ENCODE measurements around the gene KCNQ2.

Gene KCNQ2

DNA sequence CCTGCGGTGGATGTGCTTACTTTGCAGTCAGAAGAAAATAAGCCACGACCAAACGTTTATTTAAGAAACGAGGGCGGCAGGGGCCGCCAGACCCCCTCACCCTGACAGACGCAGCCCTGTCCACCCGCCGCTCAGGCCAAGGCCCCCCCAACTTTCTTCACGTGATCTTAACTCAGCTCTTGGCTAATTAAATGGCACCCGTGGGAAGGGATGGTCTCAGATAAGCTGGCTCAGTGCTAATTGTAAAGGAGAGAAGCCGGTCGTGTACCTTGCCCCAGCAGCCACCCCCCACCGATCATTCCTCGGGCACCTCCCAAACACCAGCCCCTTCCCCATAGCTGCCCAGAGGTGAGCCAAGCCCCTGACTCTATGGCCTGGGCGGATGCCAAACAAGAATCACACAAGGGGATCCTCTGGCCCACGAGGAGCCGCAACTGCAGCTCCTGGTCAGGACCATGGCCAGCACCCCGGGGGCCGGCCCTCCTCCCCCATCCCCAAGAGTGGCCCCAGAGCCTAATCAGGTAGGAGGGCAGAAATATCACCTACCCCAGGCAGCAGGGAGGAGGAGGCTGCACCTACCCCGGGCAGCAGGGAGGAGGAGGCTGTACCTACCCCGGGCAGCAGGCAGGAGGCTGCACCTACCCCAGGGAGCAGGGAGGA lies 11.2 kb downstream of the KCNQ2 start (continued):
- no peak for TF ChIP-seq TSHZ2 (CRISPR knock-in tag; IDR thresholded peaks at IDR 0.05)
- TF ChIP-seq ZNF565 (CRISPR knock-in tag; conservative IDR thresholded peaks at IDR 0.05; ENCODE audit: low read depth), result no peak
- no peak for TF ChIP-seq PPARA (CRISPR knock-in tag; IDR thresholded peaks at IDR 0.05; ENCODE audit: borderline replicate concordance)
- TF ChIP-seq ISL1 (CRISPR knock-in tag; IDR thresholded peaks at IDR 0.05), result no peak
- no peak for TF ChIP-seq ZNF8 (CRISPR knock-in tag; IDR thresholded peaks at IDR 0.05)
- TF ChIP-seq ZNF70 (CRISPR knock-in tag; IDR thresholded peaks at IDR 0.05), result no peak
- no peak for TF ChIP-seq CSDC2 (CRISPR knock-in tag; IDR thresholded peaks at IDR 0.05)

GRCh38 chr20:63459070-63459380 lies 13.4 kb downstream of the KCNQ2 start:
- TF ChIP-seq, protein P1, sequence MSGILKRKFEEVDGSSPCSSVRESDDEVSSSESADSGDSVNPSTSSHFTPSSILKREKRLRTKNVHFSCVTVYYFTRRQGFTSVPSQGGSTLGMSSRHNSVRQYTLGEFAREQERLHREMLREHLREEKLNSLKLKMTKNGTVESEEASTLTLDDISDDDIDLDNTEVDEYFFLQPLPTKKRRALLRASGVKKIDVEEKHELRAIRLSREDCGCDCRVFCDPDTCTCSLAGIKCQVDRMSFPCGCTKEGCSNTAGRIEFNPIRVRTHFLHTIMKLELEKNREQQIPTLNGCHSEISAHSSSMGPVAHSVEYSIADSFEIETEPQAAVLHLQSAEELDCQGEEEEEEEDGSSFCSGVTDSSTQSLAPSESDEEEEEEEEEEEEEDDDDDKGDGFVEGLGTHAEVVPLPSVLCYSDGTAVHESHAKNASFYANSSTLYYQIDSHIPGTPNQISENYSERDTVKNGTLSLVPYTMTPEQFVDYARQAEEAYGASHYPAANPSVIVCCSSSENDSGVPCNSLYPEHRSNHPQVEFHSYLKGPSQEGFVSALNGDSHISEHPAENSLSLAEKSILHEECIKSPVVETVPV (CRISPR knock-in tag; IDR thresholded peaks at IDR 0.05), result no peak
- TF ChIP-seq OSR1 (CRISPR knock-in tag; IDR thresholded peaks at IDR 0.05), result no peak
- TF ChIP-seq, protein P2, sequence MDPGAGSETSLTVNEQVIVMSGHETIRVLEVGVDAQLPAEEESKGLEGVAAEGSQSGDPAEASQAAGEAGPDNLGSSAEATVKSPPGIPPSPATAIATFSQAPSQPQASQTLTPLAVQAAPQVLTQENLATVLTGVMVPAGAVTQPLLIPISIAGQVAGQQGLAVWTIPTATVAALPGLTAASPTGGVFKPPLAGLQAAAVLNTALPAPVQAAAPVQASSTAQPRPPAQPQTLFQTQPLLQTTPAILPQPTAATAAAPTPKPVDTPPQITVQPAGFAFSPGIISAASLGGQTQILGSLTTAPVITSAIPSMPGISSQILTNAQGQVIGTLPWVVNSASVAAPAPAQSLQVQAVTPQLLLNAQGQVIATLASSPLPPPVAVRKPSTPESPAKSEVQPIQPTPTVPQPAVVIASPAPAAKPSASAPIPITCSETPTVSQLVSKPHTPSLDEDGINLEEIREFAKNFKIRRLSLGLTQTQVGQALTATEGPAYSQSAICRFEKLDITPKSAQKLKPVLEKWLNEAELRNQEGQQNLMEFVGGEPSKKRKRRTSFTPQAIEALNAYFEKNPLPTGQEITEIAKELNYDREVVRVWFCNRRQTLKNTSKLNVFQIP (CRISPR knock-in tag; IDR thresholded peaks at IDR 0.05; ENCODE audit: borderline replicate concordance, low read depth), result no peak
- no peak for TF ChIP-seq ZNF565 (CRISPR knock-in tag; conservative IDR thresholded peaks at IDR 0.05; ENCODE audit: low read depth)
- TF ChIP-seq ZFP3 (CRISPR knock-in tag; IDR thresholded peaks at IDR 0.05), result no peak
- TF ChIP-seq CSDC2 (CRISPR knock-in tag; IDR thresholded peaks at IDR 0.05), result no peak
- no peak for TF ChIP-seq ESRRG (CRISPR knock-in tag; IDR thresholded peaks at IDR 0.05)
- TF ChIP-seq TCF4 (CRISPR knock-in tag; IDR thresholded peaks at IDR 0.05; ENCODE audit: borderline replicate concordance), result no peak
- TF ChIP-seq, protein P3, sequence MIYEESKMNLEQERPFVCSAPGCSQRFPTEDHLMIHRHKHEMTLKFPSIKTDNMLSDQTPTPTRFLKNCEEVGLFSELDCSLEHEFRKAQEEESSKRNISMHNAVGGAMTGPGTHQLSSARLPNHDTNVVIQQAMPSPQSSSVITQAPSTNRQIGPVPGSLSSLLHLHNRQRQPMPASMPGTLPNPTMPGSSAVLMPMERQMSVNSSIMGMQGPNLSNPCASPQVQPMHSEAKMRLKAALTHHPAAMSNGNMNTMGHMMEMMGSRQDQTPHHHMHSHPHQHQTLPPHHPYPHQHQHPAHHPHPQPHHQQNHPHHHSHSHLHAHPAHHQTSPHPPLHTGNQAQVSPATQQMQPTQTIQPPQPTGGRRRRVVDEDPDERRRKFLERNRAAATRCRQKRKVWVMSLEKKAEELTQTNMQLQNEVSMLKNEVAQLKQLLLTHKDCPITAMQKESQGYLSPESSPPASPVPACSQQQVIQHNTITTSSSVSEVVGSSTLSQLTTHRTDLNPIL (CRISPR knock-in tag; IDR thresholded peaks at IDR 0.05; ENCODE audit: low read depth), result no peak
- TF ChIP-seq RARB (CRISPR knock-in tag; IDR thresholded peaks at IDR 0.05), result no peak
- TF ChIP-seq PPARA (CRISPR knock-in tag; IDR thresholded peaks at IDR 0.05; ENCODE audit: borderline replicate concordance), result no peak
- TF ChIP-seq TOX (CRISPR knock-in tag; IDR thresholded peaks at IDR 0.05; ENCODE audit: borderline replicate concordance), result no peak
- no peak for TF ChIP-seq SNAI2 (CRISPR knock-in tag; IDR thresholded peaks at IDR 0.05)
- TF ChIP-seq ISL1 (CRISPR knock-in tag; IDR thresholded peaks at IDR 0.05), result no peak

DNA sequence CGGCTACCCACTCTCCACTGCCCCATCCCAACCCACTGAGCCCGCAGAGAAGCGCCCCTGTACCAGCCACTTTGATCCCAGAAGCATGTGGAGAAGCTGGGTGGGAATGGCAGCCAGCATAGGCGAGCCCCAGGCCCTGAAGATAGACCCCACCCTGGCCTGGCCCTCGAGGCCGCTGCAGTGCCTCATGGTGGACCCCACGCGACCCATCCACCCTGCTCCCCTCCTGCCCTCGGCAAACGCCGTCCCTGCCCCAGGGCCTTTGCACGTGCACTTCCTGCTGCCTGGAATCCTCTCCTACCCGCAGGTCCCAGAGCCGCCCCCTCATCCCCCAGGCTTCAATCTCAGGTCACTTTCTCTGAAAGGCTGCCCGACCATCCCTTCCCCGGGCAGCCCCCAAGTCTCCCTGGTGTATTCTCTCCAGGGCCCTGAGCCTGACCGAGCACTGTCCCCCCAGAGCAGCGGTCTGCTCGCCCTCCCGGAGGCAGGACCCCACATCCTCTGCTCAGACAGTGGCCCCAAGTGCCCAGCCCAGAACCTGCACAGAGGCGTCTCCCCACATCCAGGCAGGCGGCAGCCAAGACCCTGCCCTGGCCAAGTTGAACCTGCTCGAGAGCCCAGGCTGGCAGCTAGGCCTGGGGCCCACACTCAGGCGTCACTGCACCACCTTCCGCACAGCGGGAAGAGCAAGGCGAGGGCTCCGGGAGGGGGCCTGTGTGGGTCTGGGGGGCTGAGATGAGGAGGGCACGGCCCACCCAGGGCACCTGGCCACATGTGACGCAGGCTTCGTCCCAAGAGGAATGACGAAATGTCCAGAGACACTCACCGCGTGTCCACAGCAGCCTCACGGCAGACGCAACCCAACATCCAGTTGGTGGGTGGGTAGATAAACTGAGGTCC lies 14.0 kb downstream of the KCNQ2 start:
- TF ChIP-seq TOX (CRISPR knock-in tag; IDR thresholded peaks at IDR 0.05; ENCODE audit: borderline replicate concordance) (no peak), TSHZ2 (CRISPR knock-in tag; IDR thresholded peaks at IDR 0.05) (no peak), RARB (CRISPR knock-in tag; IDR thresholded peaks at IDR 0.05) (no peak)
- TF ChIP-seq, protein P3 (CRISPR knock-in tag; IDR thresholded peaks at IDR 0.05; ENCODE audit: low read depth), result no peak
- no peak for ATAC-seq

More at GRCh38 chr20:63459070-63459380, 13.4 kb downstream of the KCNQ2 start:
- no peak for ATAC-seq

Data from SK-N-SH treated with all-trans-retinoic acid at 6 μM for 48 hours (cell line).